ENCODE data around the gene RAB1B.

DNA sequence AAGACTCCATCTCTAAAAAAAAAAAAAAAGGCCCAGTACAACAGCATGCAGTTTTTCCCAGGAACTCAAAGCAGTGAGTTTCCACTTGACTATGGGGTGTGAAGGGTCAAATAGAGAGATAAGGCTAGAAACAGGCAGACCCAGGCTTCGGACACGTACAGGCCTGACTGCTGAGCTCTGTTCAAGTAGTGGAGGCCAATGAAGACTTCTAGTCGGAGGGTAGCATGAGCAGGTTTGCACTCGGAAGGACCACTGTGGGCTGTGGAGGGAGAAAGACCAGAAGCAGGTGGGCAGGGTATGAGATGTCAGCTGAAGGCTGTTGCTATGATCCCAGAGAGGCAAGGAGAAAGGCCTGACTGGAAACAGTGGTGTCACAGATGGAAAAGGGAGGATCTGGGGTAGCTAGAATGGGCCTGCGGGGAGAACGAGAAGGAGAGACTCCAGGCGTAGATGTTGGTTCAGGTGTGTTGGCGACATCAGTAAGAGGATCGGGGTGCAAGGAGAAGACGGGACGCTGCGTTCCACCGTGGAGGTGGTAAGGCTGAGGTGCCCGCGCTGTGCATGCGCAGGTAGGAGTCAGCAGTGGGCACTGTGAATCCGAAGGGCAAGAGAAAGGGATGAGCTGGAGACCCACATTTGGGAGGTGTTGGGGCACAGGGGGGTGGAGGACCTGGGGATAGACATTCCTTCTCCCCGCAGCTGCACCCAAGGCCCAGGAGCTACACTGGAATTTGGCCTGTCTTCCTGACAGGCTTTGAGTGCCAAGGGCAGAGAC is 49.4 kb upstream of the RAB1B start:
- TF ChIP-seq, protein P1, sequence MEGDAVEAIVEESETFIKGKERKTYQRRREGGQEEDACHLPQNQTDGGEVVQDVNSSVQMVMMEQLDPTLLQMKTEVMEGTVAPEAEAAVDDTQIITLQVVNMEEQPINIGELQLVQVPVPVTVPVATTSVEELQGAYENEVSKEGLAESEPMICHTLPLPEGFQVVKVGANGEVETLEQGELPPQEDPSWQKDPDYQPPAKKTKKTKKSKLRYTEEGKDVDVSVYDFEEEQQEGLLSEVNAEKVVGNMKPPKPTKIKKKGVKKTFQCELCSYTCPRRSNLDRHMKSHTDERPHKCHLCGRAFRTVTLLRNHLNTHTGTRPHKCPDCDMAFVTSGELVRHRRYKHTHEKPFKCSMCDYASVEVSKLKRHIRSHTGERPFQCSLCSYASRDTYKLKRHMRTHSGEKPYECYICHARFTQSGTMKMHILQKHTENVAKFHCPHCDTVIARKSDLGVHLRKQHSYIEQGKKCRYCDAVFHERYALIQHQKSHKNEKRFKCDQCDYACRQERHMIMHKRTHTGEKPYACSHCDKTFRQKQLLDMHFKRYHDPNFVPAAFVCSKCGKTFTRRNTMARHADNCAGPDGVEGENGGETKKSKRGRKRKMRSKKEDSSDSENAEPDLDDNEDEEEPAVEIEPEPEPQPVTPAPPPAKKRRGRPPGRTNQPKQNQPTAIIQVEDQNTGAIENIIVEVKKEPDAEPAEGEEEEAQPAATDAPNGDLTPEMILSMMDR (IDR thresholded peaks at IDR 0.05): no peak
- TF ChIP-seq POLR2A (IDR thresholded peaks at IDR 0.05): no peak
